Stimulated activated naive CD4-positive, alpha-beta T cell (primary cell): ENCODE measurements around the gene PCDHGB2.
A peak's percentile ranks its signal among the peaks of the same experiment; 100 is the strongest.
"Not testable (repeated sequence)": the region's sequence is repeated elsewhere in the genome, so short reads cannot be mapped to it uniquely, and the experiment has no call there.

Experiments
- DNase-seq, 6 experiments: peaks; one replicate each; lab custom pipeline; 2025; lab: John Stamatoyannopoulos, UW

Gene PCDHGB2

GRCh38 chr5:141349917-141350619, 9.7 kb upstream of the PCDHGB2 start, which contains the start of gene PCDHGB1:
TSS of gene PCDHGB1 (plus strand) at chr5:141350099. CDS start at chr5:141350261, 162 bp downstream.
- DNase-seq: peak in 2 of 6 experiments; percentile 17 to 18

DNA sequence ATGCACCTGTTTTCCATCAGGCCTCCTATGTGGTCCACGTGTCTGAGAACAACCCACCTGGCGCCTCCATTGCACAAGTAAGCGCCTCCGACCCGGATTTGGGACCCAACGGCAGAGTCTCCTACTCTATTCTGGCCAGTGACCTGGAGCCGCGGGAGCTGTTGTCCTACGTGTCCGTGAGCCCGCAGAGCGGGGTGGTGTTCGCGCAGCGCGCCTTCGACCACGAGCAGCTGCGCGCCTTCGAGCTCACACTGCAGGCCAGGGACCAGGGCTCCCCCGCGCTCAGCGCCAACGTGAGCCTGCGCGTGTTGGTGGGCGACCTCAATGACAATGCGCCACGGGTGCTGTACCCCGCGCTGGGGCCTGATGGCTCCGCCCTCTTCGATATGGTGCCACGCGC, 8.2 kb upstream of the PCDHGB2 start:
- no peak for DNase-seq

GRCh38 chr5:141354900-141355469, 4.8 kb upstream of the PCDHGB2 start, which contains the start of gene PCDHGA4:
TSS of gene PCDHGA4 (plus strand) at chr5:141355021. CDS start at chr5:141355108, 87 bp downstream.
- DNase-seq: no peak

DNA sequence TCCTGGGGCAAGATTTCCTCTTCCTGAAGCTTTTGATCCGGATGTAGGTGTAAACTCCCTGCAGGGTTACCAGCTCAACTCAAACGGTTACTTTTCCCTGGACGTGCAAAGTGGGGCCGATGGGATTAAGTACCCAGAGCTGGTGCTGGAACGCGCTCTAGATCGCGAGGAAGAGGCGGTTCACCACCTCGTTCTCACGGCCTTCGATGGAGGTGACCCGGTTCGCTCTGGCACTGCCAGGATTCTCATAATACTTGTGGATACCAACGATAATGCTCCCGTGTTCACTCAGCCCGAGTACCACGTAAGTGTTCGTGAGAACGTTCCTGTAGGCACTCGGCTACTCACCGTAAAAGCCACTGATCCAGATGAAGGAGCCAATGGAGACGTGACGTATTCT, 4.2 kb upstream of the PCDHGB2 start:
- DNase-seq: no peak

DNA sequence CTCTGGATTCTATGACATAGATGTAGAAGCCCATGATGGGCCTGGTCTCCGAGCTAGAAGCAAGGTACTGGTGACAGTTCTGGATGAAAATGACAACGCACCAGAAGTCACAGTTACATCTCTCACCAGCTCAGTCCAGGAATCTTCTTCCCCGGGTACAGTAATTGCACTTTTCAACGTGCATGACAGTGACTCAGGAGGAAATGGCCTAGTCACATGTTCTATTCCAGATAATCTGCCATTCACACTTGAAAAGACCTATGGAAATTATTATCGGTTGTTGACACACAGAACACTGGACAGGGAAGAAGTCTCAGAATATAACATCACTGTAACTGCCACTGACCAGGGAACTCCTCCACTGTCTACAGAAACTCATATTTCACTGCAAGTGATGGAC, 3.7 kb upstream of the PCDHGB2 start:
- DNase-seq: no peak

DNA sequence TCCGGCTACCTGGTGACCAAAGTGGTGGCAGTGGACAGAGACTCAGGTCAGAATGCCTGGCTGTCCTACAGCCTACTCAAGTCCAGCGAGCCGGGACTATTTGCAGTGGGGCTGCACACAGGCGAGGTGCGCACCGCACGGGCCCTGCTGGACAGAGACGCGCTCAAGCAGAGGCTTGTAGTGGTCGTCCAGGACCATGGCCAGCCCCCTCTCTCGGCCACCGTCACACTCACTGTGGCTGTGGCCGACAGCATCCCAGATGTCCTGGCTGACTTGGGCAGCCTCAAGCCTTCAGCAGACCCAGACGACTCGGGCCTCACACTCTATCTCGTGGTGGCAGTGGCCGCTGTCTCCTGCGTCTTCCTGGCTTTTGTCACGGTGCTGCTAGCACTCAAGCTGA, 2.8 kb upstream of the PCDHGB2 start:
- no peak for DNase-seq

DNA sequence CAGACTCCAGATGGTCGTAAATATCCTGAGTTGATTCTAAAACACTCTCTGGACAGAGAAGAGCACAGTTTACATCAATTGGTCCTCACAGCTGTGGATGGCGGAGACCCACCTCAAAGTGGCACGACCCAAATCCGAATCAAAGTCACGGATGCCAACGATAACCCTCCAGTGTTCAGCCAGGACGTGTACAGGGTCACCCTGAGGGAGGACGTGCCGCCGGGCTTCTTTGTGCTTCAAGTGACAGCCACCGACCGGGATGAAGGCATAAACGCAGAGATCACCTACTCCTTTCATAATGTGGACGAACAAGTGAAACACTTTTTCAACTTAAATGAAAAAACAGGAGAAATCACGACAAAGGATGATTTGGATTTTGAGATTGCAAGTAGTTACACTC, 891 bp downstream of the PCDHGB2 start:
- no peak for DNase-seq

DNA sequence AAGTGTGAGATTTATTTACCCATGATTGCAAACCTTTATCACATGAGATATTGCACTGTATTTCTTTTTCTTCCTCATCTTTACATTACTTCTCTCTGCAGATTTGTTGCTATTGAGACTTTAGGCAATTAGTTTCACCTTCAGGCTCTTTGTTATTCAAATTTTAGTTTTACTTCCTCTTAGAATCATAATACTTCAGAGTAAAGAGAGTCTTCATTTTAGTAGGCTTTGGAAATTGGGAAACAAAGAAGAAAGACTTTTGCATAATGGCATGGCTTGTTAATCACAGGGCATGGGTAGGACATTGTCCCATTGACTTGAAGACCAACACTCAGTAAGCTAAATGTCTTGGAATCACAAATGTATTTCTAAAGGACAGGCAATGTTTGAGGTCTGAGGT, 2.9 kb downstream of the PCDHGB2 start:
- no peak for DNase-seq

DNA sequence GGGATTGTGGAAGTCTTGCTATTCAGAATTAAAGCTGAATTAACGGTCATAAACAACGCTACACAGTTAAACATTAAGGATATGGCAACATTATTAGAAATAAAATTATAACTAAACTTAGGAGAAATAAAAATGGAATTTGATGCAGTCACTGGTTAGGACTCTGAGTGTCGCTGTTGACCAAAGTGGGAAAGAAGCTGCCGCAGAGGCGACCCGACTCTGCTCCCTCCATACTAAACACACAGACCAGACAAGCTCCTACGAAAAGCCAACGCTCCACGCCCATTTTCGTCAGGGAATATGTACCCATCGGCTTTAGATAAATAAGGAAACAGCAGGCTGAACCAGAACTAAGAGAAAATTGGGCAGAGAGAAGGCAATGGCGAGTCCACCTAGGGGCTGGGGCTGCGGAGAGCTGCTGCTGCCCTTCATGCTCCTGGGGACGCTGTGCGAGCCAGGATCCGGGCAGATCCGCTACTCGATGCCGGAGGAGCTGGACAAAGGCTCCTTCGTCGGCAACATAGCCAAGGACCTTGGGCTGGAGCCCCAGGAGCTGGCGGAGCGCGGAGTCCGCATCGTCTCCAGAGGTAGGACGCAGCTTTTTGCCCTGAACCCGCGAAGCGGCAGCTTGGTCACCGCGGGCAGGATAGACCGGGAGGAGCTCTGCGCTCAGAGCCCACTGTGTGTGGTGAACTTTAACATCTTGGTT, 4.3 kb downstream of the PCDHGB2 start, which contains the start of gene PCDHGA5:
Gene PCDHGA5, plus strand, starts transcription at position 211 of the 709 bp plus-strand sequence. Its CDS starts 169 bp downstream, at position 380.
- no peak for DNase-seq

DNA sequence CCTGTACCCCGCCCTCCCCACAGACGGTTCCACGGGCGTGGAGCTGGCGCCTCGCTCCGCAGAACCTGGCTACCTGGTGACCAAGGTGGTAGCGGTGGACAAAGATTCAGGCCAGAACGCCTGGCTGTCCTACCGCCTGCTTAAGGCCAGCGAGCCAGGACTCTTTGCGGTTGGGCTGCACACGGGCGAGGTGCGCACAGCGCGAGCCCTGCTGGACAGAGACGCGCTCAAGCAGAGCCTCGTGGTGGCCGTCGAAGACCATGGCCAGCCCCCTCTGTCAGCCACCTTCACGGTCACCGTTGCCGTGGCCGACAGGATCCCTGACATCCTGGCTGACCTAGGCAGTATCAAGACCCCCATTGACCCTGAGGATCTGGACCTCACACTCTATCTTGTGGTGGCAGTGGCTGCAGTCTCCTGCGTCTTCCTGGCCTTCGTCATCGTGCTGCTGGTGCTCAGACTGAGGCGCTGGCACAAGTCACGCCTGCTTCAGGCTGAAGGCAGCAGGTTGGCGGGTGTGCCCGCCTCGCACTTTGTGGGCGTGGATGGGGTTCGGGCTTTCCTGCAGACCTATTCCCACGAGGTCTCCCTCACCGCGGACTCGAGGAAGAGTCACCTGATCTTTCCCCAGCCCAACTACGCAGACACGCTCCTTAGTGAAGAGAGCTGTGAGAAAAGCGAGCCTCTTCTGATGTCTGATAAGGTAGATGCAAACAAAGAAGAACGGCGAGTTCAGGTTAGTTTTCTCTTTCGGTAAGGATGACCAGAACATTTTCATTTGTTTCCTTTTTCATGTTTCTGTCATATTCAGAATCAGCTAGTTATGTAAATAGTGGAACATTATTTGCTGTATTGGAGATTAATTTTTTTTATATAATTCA, 6.5 kb downstream of the PCDHGB2 start:
- no peak for DNase-seq

GRCh38 chr5:141369994-141370848, 10.4 kb downstream of the PCDHGB2 start, which contains the start of gene PCDHGB3:
TSS of gene PCDHGB3 (plus strand) at chr5:141370242. CDS start at chr5:141370395, 153 bp downstream.
- peak in 3 of 6 experiments; percentile 15 to 31 (median 21) for DNase-seq

DNA sequence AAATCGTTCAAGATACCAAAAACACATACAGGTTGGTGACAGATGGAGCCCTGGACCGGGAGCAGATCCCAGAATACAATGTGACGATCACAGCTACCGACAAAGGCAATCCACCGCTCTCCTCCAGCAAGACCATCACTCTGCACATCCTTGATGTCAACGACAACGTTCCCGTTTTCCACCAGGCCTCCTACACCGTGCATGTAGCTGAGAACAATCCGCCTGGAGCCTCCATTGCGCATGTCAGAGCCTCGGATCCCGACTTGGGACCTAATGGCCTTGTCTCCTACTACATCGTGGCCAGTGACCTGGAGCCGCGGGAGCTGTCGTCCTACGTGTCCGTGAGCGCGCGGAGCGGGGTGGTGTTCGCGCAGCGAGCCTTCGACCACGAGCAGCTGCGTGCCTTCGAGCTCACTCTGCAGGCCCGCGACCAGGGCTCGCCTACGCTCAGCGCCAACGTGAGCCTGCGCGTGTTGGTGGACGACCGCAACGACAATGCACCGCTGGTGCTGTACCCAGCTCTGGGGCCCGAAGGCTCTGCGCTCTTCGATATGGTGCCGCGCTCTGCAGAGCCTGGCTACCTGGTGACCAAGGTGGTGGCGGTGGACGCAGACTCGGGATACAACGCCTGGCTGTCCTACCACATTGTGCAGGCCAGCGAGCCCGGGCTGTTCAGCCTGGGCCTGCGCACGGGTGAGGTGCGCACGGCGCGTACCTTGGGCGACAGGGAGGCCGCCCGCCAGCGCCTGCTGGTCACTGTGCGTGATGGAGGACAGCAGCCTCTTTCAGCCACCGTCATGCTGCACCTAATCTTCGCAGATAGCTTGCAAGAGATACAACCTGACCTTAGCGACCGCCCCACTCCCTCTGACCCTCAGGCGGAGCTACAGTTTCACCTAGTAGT, 12.0 kb downstream of the PCDHGB2 start:
- no peak for DNase-seq

GRCh38 chr5:141373673-141374317, 14.0 kb downstream of the PCDHGB2 start, which contains the start of gene PCDHGA6:
TSS of gene PCDHGA6 (plus strand) at chr5:141373891. CDS start at chr5:141374084, 193 bp downstream.
- DNase-seq: no peak

DNA sequence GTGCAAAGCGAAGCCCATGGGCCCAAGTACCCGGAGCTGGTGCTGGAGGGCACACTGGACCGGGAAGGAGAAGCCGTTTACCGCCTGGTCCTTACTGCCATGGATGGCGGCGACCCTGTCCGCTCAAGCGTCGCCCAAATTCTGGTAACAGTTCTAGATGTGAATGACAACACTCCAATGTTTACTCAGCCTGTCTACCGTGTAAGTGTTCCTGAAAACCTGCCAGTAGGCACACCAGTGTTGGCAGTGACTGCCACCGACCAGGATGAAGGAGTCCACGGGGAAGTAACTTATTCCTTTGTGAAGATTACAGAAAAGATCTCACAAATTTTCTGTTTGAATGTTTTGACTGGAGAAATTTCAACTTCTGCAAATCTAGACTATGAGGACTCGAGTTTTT, 14.8 kb downstream of the PCDHGB2 start:
- DNase-seq: no peak

DNA sequence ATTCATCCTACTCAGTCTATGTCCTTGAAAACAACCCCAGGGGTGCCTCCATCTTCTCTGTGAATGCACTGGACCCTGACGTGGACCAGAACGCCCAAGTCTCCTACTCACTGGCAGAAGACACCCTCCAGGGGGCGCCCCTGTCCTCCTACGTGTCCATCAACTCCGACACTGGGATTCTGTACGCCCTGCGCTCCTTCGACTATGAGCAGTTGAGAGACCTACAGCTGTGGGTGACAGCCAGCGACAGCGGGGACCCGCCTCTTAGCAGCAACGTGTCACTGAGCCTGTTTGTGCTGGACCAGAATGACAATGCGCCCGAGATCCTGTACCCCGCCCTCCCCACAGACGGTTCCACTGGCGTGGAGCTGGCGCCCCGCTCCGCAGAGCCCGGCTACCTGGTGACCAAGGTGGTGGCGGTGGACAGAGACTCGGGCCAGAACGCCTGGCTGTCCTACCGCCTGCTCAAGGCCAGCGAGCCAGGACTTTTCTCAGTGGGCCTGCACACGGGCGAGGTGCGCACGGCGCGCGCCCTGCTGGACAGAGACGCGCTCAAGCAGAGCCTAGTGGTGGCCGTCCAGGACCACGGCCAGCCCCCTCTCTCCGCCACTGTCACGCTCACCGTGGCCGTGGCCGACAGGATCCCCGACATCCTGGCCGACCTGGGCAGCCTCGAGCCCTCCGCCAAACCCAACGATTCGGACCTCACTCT, 15.8 kb downstream of the PCDHGB2 start:
- not testable (repeated sequence) for DNase-seq

DNA sequence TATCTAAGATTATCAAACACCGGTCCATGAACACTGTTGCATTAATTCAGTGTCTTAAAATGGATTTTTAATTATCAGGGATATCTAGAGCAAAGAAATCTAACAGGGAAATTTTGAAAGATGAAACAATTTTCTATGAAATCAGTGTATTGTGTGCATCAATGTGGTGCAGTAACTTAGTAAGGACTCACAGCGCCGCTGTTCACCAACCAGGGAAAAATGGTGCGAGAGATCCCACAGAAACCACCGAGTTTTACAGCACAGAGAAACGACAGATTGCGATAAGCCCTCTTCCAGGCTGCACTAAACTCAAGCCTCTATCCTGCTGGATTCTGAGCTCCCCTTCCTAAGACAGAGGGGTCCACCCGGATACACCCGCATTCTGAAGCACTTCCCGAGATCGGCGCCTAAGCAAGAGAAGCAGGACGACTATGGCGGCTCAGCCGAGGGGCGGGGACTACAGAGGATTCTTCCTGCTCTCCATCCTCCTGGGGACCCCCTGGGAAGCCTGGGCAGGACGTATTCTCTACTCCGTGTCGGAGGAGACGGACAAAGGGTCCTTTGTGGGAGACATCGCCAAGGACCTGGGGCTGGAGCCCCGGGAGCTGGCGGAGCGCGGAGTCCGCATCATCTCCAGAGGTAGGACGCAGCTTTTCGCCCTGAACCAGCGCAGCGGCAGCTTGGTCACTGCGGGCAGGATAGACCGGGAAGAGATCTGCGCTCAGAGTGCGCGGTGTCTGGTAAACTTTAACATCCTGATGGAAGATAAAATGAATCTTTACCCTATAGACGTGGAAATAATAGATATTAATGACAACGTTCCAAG, 22.9 kb downstream of the PCDHGB2 start, which contains the start of gene PCDHGA7:
Gene PCDHGA7, plus strand, starts transcription at position 274 of the 826 bp plus-strand sequence. Its CDS starts 158 bp downstream, at position 432.
- DNase-seq: no peak

DNA sequence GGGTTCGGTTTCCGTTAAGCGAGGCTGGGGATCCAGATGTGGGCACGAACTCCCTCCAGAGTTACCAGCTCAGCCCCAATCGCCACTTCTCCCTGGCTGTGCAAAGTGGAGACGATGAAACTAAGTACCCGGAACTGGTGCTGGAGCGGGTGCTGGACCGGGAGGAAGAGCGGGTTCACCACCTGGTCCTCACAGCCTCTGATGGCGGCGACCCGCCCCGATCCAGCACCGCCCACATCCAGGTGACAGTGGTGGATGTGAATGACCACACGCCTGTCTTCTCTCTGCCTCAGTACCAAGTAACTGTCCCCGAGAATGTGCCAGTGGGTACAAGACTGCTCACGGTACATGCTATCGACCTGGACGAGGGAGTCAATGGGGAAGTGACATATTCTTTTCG, 23.6 kb downstream of the PCDHGB2 start:
- DNase-seq: no peak
